HEK293 (cell line): ENCODE results near the gene PRKCA.

Source experiments
- CTCF ChIP-seq: fragments of 450-650 bp; formaldehyde crosslinking; IDR thresholded peaks from 2 replicates; pipeline ENCODE4 v1.5.1; 2016; ENCODE audit warnings: missing biosample characterization, missing genetic modification characterization
- MYNN ChIP-seq: fragments of 450-650 bp; formaldehyde crosslinking; IDR thresholded peaks from 2 replicates; pipeline ENCODE4 v1.5.1; 2016; ENCODE audit warnings: missing biosample characterization, missing genetic modification characterization, borderline replicate concordance
- SP2 ChIP-seq: fragments of 450-650 bp; formaldehyde crosslinking; IDR thresholded peaks from 2 replicates; pipeline ENCODE4 v1.5.1; 2016; ENCODE audit warnings: missing biosample characterization, missing genetic modification characterization
- TRIM28 ChIP-seq: IDR thresholded peaks from 2 replicates; pipeline ENCODE4 v1.6.1; 2011; ENCODE audit warnings: low read length, control low read depth, borderline replicate concordance
- ZNF174 ChIP-seq: fragments of 450-650 bp; formaldehyde crosslinking; IDR thresholded peaks from 2 replicates; pipeline ENCODE4 v1.5.0; 2017; ENCODE audit warnings: missing biosample characterization, mild to moderate bottlenecking, missing genetic modification characterization
- ZNF274 ChIP-seq, 2 experiments: fragments of 200-500 bp in 1 of 2; fragments of 450-650 bp in 1 of 2; sonication (Bioruptor generic) in 1 of 2; formaldehyde crosslinking in 1 of 2; IDR thresholded peaks; 2 replicates each; pipeline versions ENCODE4 v1.5.1 to v1.6.1; 2014 to 2016; ENCODE audit warnings: borderline replicate concordance in 1 of 2, inconsistent platforms in 1 of 2, low read length in 1 of 2, missing biosample characterization in 1 of 2, missing genetic modification characterization in 1 of 2
- ZNF561 ChIP-seq: fragments of 450-650 bp; IDR thresholded peaks from 2 replicates; pipeline ENCODE4 v1.5.1; 2018; ENCODE audit warnings: missing biosample characterization, missing genetic modification characterization, borderline replicate concordance
- ZNF629 ChIP-seq: fragments of 450-650 bp; formaldehyde crosslinking; IDR thresholded peaks from 2 replicates; pipeline ENCODE4 v1.5.1; 2017; ENCODE audit warnings: missing biosample characterization, missing genetic modification characterization
- ZNF768 ChIP-seq: fragments of 450-650 bp; formaldehyde crosslinking; IDR thresholded peaks from 2 replicates; pipeline ENCODE4 v1.5.1; 2018; ENCODE audit warnings: missing biosample characterization, mild to moderate bottlenecking, missing genetic modification characterization
- ZNF776 ChIP-seq: fragments of 450-650 bp; formaldehyde crosslinking; IDR thresholded peaks from 2 replicates; pipeline ENCODE4 v1.5.0; 2017; ENCODE audit warnings: missing biosample characterization, missing genetic modification characterization, borderline replicate concordance
- ZSCAN18 ChIP-seq: fragments of 450-650 bp; formaldehyde crosslinking; IDR thresholded peaks from 2 replicates; pipeline ENCODE4 v1.5.1; 2016; ENCODE audit warnings: missing biosample characterization, missing genetic modification characterization

GRCh38 chr17:66637491-66637890, 335.1 kb downstream of the PRKCA start:
- TF ChIP-seq MYNN (tag by site-specific recombination) (no peak), ZNF174 (tag by site-specific recombination) (no peak), ZSCAN18 (tag by site-specific recombination) (no peak), CTCF (no peak), ZNF776 (no peak), TRIM28 (no peak), ZNF629 (no peak), ZNF768 (tag by site-specific recombination) (no peak), ZNF274 (IDR thresholded peaks at IDR 0.05; ENCODE audit: low read length) (no peak), ZNF274 (tag by site-specific recombination; IDR thresholded peaks at IDR 0.05; ENCODE audit: borderline replicate concordance) (no peak), SP2 (tag by site-specific recombination) (no peak), ZNF561 (tag by site-specific recombination) (no peak)
